Measurements from ENCODE around the gene NPFFR1.
"Not testable (repeated sequence)": the region's sequence is repeated elsewhere in the genome, so short reads cannot be mapped to it uniquely, and the experiment has no call there.

The NPFFR1 gene

DNA sequence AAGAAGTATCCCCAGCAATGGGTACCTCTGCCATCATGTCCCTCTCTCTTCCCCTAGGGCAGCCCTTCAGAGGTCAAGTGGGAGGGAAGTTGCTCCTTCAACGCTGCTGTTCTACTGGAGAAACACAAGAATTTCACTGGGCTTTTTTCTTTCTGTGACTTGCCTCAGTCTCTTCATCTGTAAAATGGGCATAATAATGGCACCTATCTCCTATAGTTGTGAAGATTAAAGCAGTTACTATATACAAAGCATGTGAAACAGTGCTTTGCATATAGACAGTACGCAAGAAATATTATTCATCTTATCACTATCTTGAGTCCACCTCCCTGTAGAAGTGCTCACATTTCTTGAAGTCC lies 1.6 kb upstream of the NPFFR1 start:
- no peak for DNase-seq (ENCODE audit: low read depth in 2 of 2)

- DNase-seq (ENCODE audit: low read depth in 2 of 2): no peak
Measured at GRCh38 chr10:70284542-70285475, 1.0 kb upstream of the NPFFR1 start.

DNA sequence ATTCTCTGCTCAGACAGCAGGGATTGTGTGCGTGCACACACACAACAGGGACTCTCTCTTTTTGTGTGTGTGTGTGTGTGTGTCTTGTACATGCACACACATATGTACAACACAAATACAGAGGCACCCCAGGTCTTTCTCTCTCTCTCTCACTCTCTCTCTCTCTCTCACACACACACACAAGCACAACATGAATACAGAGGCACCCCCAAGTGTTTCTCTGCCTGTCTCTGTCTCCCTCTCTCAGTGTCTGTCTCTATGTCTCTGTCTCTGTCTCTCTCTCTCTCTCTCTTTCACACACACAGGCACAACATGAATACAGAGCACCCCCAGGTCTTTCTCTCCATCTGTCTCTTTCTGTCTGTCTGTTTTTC lies 746 bp downstream of the NPFFR1 start:
- no peak for DNase-seq (ENCODE audit: low read depth in 2 of 2)

GRCh38 chr10:70281609-70282008 lies 2.2 kb downstream of the NPFFR1 start:
- no peak for DNase-seq (ENCODE audit: low read depth in 2 of 2)

DNA sequence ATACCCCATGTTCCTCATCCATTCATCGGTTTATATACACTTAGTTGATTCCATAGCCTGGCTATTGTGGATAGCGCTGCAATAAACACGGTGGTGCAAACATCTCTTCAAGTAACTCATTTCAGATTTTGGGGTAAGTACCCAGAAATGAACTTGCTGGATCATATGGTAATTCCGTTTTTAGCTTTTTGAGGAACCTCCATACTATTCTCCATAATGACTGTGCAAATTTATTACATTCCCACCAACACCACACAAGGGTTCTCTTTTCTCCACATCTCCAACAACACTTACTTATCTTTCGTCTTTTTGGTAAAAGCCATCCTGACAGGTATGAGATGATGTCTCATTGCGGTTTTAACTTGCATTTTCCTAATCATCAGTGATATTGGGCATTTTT lies 3.7 kb downstream of the NPFFR1 start:
- DNase-seq (ENCODE audit: low read depth in 2 of 2): no peak

DNA sequence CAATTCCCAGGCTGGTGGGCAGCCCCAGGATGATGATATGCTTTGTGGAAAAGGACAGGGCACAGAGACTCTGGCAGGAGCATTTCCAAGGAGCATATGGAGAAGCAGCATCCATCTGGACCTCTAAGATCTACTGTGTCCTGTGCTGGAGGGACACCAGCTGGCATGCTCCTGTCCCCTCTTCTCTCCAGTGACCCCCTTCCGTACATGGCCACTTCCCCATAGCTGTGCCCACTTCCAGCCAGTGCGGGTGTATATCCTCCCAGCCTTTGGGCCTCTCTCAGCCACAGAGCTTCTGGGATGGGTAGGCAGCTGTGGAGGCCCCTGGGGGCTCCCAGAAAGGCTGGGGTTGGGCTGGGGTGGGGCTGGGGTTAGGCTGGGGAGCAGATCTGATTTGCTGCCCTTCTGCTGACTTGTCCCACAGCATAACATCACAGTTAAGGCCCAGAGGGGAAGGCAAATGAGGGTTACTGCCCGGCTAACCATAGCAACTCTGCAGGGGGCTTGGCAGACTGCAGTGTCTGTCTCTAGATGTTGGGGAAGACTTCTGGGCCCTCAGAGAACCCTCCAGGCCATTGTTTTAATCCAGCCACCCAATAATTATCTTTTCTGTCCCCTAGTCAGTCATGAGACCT lies 6.3 kb downstream of the NPFFR1 start:
- no peak for DNase-seq (ENCODE audit: low read depth in 2 of 2)

- DNase-seq (ENCODE audit: low read depth in 2 of 2): no peak
Measured at GRCh38 chr10:70274643-70275042, 9.2 kb downstream of the NPFFR1 start.

- DNase-seq (ENCODE audit: low read depth in 2 of 2): no peak
Measured at GRCh38 chr10:70272925-70273316, 10.9 kb downstream of the NPFFR1 start.

GRCh38 chr10:70271996-70272924 lies 11.5 kb downstream of the NPFFR1 start:
- DNase-seq (ENCODE audit: low read depth in 2 of 2): no peak

DNA sequence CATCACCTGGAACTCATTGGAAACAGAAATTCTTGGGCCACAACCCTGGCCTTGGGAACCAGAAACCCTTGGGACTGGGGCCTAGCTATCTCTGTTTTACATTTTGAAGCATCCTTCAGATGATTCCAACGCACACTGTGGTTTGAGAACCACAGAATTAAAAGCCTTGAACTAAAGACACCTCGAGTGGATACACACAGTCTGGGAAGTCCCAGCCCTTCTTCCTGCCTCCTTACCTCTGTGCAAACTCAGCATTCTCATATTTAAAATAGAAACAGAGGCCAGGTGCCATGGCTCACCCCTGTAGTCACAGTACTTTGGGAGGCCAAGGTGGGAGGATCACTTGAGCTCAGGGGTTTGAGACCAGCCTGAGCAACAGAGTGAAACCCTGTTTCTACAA lies 12.9 kb downstream of the NPFFR1 start:
- DNase-seq (ENCODE audit: low read depth in 2 of 2): no peak

DNA sequence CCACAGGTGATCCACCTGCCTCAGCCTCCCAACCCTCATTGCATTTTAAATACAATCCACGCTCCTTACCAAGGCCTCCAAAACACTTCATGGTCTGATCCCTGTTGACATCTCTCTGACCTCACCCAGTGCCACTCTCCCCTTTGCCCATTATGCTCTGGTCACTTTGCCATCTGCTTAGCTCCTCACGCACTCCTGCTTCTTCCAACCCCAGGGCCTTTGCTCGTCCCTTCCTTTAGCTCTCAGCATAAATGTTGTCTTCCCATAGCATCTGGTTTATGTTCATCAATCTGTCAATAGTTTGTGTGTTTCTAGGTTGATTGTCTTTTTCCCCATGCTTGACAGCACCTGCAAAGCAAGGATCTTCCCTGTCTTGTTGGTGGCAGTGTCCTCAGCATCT lies 14.1 kb downstream of the NPFFR1 start:
- no peak for DNase-seq (ENCODE audit: low read depth in 2 of 2)

- no peak for DNase-seq (ENCODE audit: low read depth in 2 of 2)
Measured at GRCh38 chr10:70268376-70268775, 15.4 kb downstream of the NPFFR1 start.

DNA sequence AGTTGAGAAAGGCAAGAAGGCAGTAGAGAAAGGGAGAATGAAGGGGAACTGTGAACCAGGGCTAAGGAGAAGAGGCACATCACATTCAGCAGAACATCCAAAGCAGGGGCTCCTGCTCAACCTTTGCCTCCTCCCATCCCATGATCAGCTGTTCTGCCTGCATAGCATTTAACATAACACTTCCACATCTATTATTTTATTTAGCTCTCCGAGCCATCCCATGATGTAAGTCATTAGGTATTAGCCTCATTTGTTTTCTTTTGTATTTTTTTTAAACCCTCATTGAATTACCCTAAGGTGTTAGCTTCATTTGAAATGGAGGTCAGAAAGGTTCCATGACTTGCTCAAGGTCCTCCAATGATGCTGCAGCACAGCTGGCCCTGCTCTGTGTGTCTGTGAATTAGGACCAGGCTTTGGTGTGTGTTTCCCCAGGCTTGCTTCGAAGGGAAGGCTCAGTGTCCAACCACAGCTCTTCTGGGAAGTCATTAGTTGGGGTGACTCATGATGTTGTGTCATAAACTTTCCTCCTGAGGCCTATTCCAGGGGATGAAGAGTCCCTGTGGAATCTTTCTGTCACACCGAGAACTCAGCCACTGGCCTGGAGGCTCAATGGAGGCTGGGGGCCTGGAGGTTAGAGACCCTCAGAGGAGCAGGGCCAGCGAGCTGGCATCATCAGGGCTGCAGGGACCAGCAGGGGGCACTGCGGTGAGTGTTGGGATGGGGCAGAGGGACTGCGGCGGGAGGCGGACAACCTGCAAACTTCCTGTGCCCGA lies 16.5 kb downstream of the NPFFR1 start:
- no peak for DNase-seq (ENCODE audit: low read depth in 2 of 2)

GRCh38 chr10:70266701-70267100 lies 17.1 kb downstream of the NPFFR1 start:
- no peak for DNase-seq (ENCODE audit: low read depth in 2 of 2)

DNA sequence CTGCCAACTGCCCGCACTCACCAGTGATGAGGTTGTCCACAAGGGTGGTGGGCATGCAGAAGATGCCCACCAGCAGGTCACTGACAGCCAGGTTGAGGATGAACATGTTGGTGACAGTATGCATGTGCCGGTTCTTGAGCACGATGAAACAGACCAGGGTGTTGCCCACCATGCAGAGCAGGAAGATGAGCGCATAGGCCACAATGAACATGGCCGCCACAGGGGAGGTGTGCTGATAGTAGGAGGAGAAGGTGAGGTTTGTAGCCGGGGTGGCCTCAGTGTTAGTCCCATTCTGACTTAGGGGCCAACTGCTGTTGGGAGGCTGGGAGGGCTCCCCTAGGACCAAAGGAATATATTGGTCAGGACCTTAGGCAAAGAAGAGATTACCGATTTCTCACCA lies 17.7 kb downstream of the NPFFR1 start:
- DNase-seq (ENCODE audit: low read depth in 2 of 2): no peak

DNA sequence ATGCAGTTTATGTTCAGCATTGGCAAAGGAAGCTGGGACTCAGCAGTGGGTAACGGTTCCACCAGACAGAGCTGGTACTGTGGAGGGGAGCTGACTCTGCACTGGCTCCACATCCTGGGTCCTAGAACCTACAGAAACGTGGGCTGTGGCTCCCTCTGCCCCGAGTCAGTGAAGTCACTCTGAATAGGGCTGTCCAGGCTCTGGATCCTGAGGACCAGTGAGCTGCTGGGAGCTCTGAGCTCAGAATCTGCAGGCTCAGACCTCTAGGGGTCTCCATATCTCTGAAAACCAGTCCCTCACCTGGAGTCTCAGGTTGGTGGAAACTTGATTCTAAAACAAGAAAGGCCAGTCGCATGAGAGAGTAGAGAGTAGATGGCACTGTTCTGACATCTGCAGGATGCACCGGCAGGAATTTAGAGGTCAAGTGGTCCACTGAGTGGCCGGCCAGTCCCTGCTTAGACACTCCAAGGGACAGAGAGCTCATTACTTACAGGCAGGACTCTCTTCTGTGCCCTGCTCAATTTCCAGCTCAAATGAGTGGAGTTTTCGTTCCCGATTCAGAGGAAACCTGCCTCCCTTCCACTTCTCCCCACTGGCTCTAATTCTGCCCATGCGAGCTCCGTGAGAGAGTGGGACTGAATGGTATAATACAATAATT lies 18.6 kb downstream of the NPFFR1 start:
- no peak for DNase-seq (ENCODE audit: low read depth in 2 of 2)

GRCh38 chr10:70260734-70261133 lies 23.1 kb downstream of the NPFFR1 start:
- DNase-seq (ENCODE audit: low read depth in 2 of 2): no peak

DNA sequence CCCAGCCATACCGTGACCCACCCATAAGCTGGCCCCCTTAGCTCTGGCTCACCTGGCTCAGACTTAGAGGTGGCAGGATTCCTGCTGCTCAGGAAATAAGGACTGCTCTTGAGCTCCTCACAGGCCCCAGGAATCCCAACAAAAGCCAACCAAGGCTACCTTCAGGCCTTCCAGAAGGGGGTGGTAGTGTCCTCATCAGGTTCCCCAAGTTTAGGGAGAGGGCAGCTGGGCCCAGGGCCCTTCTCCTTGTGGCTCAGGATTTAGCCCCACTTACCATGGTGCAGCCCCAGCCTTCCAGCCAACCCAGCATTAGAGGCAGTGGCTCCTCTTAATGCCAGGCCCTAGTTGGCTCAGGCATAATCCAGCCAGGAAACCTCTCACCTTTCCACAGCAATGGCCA lies 23.5 kb downstream of the NPFFR1 start:
- DNase-seq (ENCODE audit: low read depth in 2 of 2): no peak

GRCh38 chr10:70258216-70258615 lies 25.6 kb downstream of the NPFFR1 start:
- no peak for DNase-seq (ENCODE audit: low read depth in 2 of 2)

DNA sequence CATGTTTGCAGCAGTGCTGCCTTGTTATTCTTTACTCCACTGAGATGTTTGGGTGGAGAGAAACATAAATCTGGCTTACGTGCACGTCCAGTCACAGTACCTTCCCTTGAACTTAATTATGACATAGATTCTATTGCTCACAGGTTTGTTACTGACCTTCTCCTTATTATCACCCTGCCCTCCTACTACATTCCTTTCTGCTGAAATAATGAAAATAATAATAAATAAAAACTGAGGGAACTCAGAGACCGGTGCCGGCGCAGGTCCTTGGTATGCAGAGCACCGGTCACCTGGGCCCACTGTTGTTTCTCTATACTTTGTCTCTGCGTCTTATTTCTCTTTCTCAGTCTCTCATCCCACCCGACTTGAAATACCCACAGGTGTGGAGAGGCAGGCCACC lies 26.0 kb downstream of the NPFFR1 start:
- not testable (repeated sequence) for DNase-seq (ENCODE audit: low read depth in 2 of 2)

DNA sequence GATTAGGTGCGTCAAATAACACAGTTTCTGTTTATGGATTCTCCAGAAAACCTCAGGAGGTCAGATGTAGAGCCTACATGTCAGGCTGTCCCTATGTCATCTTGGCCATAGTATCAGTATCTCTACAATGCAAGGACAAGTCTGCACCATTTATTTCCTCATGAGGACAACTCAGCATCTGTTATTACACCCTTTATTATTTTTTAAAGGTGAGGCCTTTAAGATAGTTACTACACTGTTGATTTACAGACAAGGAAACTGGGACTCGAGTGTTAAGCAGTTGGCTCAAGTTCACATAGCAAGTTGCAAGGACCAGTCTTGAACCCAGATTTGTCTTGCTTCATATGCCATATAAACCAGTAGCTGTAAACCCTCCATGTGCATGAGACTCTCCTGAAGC lies 27.3 kb downstream of the NPFFR1 start:
- no peak for DNase-seq (ENCODE audit: low read depth in 2 of 2)
